CD4-positive, alpha-beta T cell treated with Interleukin-17A for 4 hours (primary cell): ENCODE results near the gene CPSF2.
"Not testable (repeated sequence)": the region's sequence is repeated elsewhere in the genome, so short reads cannot be mapped to it uniquely, and the experiment has no call there.

Source experiments
- DNase-seq: peaks from one replicate; pipeline ENCODE4 v3.0.0-alpha.2; 2020; ENCODE audit warnings: mixed read lengths

The CPSF2 gene

GRCh38 chr14:92160619-92161018 lies 38.9 kb downstream of the CPSF2 start:
- no peak for DNase-seq

DNA sequence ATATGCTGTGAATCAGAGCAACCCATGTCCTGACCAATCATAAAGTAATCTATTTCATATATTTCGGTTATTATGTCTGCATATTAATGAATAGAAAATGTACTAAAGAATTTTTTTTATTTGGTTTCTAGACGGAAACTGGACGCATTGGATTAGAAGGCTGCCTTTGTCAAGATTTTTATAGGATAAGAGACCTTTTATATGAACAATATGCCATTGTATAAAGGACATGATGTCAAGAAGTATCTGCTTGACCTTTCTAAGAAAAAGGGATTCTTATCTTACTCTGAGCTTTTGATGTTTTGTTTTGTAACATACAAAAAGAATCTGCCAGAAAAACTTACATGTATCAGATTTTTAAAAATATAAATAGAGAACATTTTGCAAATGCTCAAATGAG lies 39.8 kb downstream of the CPSF2 start:
- DNase-seq, result no peak

DNA sequence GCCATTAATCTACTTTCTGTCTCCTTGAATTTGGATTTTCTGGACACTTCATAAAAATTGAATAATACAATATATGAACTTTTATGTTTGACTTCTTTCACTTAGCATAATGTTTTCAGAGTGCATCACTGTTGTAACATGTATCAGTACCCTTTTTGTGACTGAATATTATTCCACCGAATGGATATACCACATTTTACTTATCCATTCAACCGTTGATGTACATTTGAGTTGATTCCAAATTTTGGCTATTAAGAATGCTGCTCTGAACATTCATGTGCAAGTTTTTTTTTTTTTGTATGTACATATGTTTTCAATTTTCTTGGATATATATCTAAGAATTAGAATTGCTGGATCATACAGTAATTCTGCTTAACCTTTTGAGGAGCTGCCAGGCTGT lies 43.2 kb downstream of the CPSF2 start:
- DNase-seq, result no peak

- no peak for DNase-seq
Measured at GRCh38 chr14:92173668-92174067, 51.9 kb downstream of the CPSF2 start.

DNA sequence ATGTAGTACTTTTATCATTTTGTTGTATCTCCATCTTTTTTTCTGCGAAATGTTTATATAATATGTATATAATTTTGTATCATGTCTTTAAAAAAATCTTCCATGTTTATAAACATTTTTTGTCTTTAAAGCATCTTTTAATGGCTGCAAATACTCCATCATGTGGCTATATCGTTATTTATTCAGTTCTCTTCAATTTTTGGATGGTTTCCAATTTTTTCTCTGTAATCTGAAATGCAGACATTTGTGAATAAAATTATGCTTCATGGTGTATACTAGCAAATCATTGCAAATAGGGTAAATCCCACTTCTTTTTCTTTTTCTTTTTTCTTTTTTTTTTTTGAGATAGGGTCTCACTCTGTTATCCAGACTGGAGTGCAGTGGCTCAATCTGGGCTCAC lies 54.0 kb downstream of the CPSF2 start:
- DNase-seq, result no peak

DNA sequence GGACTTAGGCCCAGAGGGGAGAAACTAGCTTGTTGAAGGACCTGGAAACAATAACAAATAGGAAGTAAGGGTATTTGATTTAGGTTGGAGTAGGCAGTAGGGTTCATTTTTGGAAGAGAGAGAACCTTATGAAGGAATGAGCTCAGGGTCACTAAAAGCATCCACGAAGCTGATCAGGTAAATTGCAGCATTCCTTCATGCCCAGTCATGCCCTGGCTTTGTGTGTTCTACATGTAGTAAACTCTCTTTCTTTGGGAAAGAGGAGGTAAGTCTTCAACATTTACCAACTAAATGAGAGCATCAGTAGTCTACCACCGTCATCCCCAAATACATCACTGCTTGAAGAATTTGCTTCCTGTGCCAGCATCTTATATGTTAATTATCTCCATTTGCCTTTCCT lies 54.7 kb downstream of the CPSF2 start:
- DNase-seq, result no peak

- DNase-seq, result not testable (repeated sequence)
Measured at GRCh38 chr14:92179178-92179577, 57.4 kb downstream of the CPSF2 start.

DNA sequence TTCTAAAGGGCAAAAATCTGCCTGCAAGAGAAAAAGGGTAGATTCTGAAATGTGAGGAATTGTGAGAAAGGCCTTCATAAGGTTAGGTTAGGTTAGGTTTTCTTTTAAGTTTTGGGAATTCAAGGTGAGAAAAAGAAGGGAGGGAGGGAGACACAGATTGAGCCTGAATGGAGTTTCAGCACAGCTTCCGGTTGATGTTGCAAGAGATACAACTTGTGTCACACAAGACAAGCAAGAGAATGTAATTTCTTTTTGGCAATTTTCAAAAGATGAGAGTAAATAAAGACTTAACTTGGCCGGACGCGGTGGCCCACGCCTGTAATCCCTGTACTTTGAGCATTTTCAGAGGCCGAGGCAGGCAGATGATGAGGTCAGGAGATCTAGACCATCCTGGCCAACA lies 63.8 kb downstream of the CPSF2 start:
- DNase-seq, result no peak

DNA sequence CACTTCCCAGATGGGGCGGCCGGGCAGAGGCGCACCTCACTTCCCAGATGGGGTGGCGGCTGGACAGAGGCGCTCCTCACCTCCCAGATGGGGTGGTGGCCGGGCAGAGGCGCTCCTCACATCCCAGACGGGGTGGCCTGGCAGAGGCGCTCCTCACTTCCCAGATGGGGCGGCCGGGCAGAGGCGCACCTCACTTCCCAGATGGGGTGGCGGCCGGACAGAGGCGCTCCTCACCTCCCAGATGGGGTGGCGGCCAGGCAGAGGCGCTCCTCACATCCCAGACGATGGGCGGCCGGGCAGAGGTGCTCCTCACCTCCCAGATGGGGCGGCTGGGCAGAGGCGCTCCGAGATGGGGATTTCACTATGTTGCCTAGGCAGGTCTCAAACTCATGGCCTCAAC lies 65.8 kb downstream of the CPSF2 start:
- not testable (repeated sequence) for DNase-seq

DNA sequence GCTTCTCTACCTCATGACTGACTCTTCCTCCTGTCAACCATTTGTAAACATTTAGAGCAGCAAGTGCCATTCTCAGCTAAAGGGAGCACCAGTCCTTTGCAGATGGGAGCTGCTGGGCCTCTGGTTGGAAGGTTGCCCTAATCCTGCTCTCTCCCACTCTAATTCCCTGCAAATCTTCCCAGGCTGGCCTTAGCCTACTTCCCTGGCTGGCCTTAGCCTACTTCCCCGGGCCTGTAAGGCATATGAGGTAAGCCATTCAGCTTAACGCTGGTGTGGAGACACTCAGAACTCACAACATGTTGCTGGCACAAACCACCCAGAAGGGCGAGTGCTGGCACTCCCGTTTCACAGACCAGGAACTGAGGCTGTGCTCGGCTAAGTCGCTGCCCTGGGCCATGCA lies 69.0 kb downstream of the CPSF2 start:
- DNase-seq, result no peak

DNA sequence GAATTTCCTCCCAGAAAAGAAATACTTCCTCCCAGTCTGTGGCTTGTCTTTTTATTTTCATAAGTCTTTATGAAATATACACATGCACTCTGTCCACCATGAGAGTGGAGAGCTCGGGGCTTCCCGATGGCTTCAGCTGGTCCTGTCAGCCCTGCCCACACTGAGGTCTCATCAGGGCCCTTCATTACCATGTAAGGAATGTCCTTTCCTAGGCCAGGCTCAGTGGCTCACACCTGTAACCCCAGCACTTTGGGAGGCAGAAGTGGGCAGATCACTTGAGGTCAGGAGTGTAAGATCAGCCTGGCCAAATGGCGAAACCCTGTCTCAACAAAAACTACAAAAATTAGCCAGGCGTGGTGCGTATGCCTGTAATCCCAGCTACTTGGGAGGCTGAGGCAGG lies 77.0 kb downstream of the CPSF2 start:
- DNase-seq, result no peak

DNA sequence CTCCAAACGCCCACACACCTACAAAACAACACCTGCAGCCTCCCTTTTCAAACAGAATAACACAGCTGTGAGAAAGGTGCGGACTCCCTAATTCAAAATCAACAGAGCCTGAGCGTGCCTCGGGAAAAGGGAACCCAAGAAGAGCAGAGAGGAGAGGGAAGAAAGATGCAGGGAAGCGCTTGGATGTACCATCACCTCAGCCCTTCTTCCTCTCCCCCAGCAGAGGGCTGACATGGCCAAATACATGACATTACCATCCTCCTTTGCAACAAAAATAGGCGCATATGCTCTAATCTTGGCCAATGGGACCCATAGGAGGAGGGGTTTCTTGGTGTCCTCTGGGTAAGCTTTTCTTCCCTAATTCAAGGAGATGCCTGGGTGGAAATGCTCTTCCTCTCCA lies 78.0 kb downstream of the CPSF2 start:
- no peak for DNase-seq

DNA sequence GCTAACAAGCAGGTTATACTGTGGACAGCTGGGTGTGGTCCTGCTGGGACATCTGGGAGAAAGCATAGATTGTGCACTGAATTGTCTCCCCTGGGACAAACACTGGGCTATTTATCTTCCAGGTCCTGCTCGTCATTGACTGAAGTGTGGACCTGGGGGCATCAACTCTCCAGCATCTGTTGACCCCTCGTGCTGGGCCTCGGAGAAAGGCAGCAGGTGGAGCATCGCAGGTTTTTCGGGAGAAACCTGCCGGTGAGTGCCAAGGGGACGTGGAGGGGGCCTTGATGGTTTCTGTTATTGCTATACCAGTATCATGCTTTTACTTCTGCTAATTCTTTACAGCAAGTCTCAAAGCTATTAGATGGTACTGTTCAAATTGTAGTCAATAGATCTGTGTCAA lies 81.3 kb downstream of the CPSF2 start:
- DNase-seq, result no peak

GRCh38 chr14:92204792-92205191 lies 83.0 kb downstream of the CPSF2 start:
- no peak for DNase-seq

DNA sequence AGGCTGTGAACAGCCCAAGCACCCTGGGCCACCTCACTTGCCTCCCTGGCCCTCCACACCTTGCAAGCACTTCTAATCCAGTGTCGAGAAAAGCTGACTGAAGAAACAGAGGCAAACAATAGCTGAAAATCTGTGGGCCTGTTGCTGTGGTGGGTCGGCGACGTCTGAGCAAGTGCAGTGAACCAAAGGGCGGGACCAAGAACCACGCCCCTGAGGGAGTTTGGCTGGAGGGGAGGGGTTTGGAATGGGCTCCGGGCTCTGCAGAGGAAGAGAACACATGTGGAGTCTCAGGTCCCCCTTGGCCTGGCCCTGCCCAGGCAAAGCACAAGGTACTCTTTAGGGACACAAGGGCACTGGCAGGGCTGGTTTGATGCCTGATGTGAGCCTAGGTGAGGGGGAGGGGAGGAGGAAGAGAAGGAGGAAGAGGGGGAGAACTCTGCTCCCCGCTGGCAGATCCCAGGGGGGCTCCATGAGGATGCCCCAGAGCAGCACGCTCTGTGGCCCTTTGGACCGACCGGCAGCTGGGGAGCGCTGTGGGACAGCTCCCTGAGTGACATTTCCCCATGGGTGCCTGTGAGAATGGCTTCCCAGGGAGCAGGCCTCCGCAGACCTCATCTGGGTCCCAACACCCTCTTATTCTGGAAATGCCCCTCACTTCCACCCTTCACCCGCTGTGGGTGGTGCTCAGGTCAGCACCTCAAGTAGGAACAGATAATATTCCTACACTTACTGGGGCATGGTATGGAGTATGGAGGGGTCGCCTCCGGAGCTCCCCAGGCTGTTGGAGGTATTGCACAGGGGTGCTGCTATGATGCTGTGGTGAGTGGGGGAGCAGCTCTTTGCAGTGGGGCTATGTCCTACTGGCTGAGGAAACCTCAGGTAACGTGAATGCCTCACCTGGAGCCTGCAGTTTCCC lies 85.5 kb downstream of the CPSF2 start:
- DNase-seq, result no peak

- no peak for DNase-seq
Measured at GRCh38 chr14:92207928-92208265, 86.1 kb downstream of the CPSF2 start.

GRCh38 chr14:92209141-92209540 lies 87.4 kb downstream of the CPSF2 start:
- no peak for DNase-seq

- DNase-seq, result not testable (repeated sequence)
Measured at GRCh38 chr14:92213125-92213524, 91.4 kb downstream of the CPSF2 start.

- DNase-seq, result no peak
Measured at GRCh38 chr14:92215579-92215978, 93.8 kb downstream of the CPSF2 start.

- DNase-seq, result no peak
Measured at GRCh38 chr14:92217936-92218335, 96.2 kb downstream of the CPSF2 start.
